ENCODE measurements around the gene DOCK3.

Gene DOCK3

GRCh38 chr3:50995085-50995824, 320.5 kb downstream of the DOCK3 start:
- TF ChIP-seq, protein P1, sequence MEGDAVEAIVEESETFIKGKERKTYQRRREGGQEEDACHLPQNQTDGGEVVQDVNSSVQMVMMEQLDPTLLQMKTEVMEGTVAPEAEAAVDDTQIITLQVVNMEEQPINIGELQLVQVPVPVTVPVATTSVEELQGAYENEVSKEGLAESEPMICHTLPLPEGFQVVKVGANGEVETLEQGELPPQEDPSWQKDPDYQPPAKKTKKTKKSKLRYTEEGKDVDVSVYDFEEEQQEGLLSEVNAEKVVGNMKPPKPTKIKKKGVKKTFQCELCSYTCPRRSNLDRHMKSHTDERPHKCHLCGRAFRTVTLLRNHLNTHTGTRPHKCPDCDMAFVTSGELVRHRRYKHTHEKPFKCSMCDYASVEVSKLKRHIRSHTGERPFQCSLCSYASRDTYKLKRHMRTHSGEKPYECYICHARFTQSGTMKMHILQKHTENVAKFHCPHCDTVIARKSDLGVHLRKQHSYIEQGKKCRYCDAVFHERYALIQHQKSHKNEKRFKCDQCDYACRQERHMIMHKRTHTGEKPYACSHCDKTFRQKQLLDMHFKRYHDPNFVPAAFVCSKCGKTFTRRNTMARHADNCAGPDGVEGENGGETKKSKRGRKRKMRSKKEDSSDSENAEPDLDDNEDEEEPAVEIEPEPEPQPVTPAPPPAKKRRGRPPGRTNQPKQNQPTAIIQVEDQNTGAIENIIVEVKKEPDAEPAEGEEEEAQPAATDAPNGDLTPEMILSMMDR (IDR thresholded peaks at IDR 0.05; ENCODE audit: insufficient read depth, low read length, poor library complexity, severe bottlenecking): no peak

GRCh38 chr3:51002495-51002894, 327.8 kb downstream of the DOCK3 start:
- Histone ChIP-seq H3K27me3 (replicated peaks; ENCODE audit: control insufficient read depth, insufficient read depth, low read length) (no peaks in the 10 kb centered on the region), H3K4me3 (replicated peaks; ENCODE audit: low read depth, low read length) (no peak overlapping the region), H3K36me3 (ENCODE audit: control insufficient read depth, insufficient read depth, low read length) (no peaks in the 10 kb centered on the region)
- no peak for DNase-seq (ENCODE audit: extremely low read depth, insufficient read length)
- TF ChIP-seq, protein P1 (IDR thresholded peaks at IDR 0.05; ENCODE audit: insufficient read depth, low read length, poor library complexity, severe bottlenecking): no peak

More at GRCh38 chr3:50995085-50995824, 320.5 kb downstream of the DOCK3 start:
- H3K4me3 ChIP-seq (replicated peaks; ENCODE audit: low read depth, low read length): no peak overlapping the region
- H3K36me3 ChIP-seq (ENCODE audit: control insufficient read depth, insufficient read depth, low read length): no peaks in the 10 kb centered on the region
- no peak for DNase-seq (ENCODE audit: extremely low read depth, insufficient read length)
- no peaks in the 10 kb centered on the region for H3K27me3 ChIP-seq (replicated peaks; ENCODE audit: control insufficient read depth, insufficient read depth, low read length)

DNA sequence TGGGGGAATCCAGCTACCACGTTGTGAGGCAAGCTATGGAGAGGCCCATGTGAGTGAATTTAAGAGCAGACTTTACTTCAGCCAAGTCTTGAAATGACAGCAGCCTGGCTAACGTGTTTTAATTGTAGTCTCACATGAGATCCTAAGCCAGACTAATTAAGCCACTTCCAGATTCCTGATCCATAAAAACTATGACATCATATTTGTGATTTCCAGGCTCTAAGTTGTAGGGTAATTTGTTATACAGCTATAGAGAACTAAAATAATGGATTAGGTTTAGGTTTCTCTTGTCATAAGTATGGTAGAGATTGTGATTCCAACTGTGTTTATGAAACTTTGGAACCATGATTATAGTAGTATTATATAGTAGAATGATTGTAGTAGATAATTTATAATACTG, 329.5 kb downstream of the DOCK3 start:
- no peak overlapping the region for H3K4me3 ChIP-seq (replicated peaks; ENCODE audit: low read depth, low read length)
- no peak for DNase-seq (ENCODE audit: extremely low read depth, insufficient read length)
- H3K36me3 ChIP-seq (ENCODE audit: control insufficient read depth, insufficient read depth, low read length): no peaks in the 10 kb centered on the region
- TF ChIP-seq, protein P1 (IDR thresholded peaks at IDR 0.05; ENCODE audit: insufficient read depth, low read length, poor library complexity, severe bottlenecking): no peak
- no peaks in the 10 kb centered on the region for H3K27me3 ChIP-seq (replicated peaks; ENCODE audit: control insufficient read depth, insufficient read depth, low read length)

DNA sequence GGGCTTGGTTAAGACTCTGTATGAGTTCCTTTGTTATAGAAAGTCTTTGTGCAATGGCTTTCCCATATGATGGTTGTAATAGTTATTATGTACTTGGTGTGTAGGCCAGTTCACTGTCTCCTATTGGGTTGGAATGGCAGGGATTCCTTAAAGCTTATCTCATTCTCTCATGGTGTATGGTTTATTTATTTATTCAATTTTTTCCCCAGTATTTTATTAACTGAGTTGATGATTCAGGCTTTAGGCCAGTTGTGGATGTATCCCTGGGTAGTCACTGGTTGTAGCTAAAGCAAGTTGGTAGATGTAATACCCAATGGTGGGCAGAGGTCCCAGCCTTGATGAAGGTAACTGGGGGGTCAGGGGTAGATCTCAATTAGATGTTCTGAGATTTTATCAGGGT, 349.4 kb downstream of the DOCK3 start:
- no peak for DNase-seq (ENCODE audit: extremely low read depth, insufficient read length)
- Histone ChIP-seq H3K36me3 (ENCODE audit: control insufficient read depth, insufficient read depth, low read length) (no peaks in the 10 kb centered on the region), H3K27me3 (replicated peaks; ENCODE audit: control insufficient read depth, insufficient read depth, low read length) (no peaks in the 10 kb centered on the region), H3K4me3 (replicated peaks; ENCODE audit: low read depth, low read length) (no peak overlapping the region)
- TF ChIP-seq, protein P1 (IDR thresholded peaks at IDR 0.05; ENCODE audit: insufficient read depth, low read length, poor library complexity, severe bottlenecking): no peak

- TF ChIP-seq, protein P1 (IDR thresholded peaks at IDR 0.05; ENCODE audit: insufficient read depth, low read length, poor library complexity, severe bottlenecking): no peak
- DNase-seq (ENCODE audit: extremely low read depth, insufficient read length): no peak
- no peaks in the 10 kb centered on the region for H3K36me3 ChIP-seq (ENCODE audit: control insufficient read depth, insufficient read depth, low read length)
- no peaks in the 10 kb centered on the region for H3K27me3 ChIP-seq (replicated peaks; ENCODE audit: control insufficient read depth, insufficient read depth, low read length)
- H3K4me3 ChIP-seq (replicated peaks; ENCODE audit: low read depth, low read length): no peak overlapping the region
These were observed 350.3 kb downstream of the DOCK3 start for GRCh38 chr3:51024765-51025632.

Data from GM06990 (cell line).